IPS-18c (cell line): ENCODE results near the gene INA.
A peak's percentile ranks its signal among the peaks of the same experiment; 100 is the strongest.
"Not testable (repeated sequence)": the region's sequence is repeated elsewhere in the genome, so short reads cannot be mapped to it uniquely, and the experiment has no call there.

Experiments
- H3K4me3 ChIP-seq: 2 replicates; pipeline ENCODE4 v1.7.0; 2013; ENCODE audit warnings: low read depth, mild to moderate bottlenecking, low read length, moderate library complexity; ENCODE audit not compliant: insufficient read depth
- H3K9me3 ChIP-seq: one replicate; pipeline ENCODE4 v1.6.1; 2013; ENCODE audit warnings: mild to moderate bottlenecking, low read length, moderate library complexity; ENCODE audit not compliant: control insufficient read depth, insufficient read depth

Gene INA

DNA sequence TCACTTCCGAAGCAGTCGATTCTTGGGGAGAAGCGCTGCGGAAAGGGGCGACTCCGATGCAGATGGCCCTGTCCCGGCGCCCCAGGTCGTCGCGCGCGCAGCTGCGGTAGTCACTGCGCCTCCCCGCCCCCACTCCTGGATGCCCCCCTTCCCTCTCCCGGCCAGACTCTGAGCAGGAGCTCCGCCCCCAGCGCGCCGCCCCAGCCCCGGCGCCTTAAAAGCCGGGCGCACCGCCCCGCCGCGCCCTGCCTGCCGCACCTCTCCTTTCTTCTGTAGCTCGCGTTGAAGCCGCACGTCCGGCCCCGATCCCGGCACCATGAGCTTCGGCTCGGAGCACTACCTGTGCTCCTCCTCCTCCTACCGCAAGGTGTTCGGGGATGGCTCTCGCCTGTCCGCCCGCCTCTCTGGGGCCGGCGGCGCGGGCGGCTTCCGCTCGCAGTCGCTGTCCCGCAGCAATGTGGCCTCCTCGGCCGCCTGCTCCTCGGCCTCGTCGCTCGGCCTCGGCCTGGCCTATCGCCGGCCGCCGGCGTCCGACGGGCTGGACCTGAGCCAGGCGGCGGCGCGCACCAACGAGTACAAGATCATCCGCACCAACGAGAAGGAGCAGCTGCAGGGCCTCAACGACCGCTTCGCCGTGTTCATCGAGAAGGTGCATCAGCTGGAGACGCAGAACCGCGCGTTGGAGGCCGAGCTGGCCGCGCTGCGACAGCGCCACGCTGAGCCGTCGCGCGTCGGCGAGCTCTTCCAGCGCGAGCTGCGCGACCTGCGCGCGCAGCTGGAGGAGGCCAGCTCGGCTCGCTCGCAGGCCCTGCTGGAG lies at the start of gene INA:
INA (plus strand) TSS at position 243 of the 817 bp plus-strand sequence; CDS start at position 317, 74 bp downstream.
- Histone ChIP-seq H3K4me3 (peak within 1 kb of the TSS; percentile 68), H3K9me3 (no peaks in the 10 kb centered on the region)

GRCh38 chr10:103227416-103227815 lies 49.5 kb upstream of the INA start:
- Histone ChIP-seq H3K9me3 (peaks cover 13% of the 10 kb centered on the region), H3K4me3 (no peak overlapping the region)

GRCh38 chr10:103231047-103231551 lies 45.8 kb upstream of the INA start:
- H3K4me3 ChIP-seq, result no peak overlapping the region
- no peaks in the 10 kb centered on the region for H3K9me3 ChIP-seq

- H3K4me3 ChIP-seq, result no peak overlapping the region
- no peaks in the 10 kb centered on the region for H3K9me3 ChIP-seq
These were observed 44.7 kb upstream of the INA start for GRCh38 chr10:103232131-103232673.

DNA sequence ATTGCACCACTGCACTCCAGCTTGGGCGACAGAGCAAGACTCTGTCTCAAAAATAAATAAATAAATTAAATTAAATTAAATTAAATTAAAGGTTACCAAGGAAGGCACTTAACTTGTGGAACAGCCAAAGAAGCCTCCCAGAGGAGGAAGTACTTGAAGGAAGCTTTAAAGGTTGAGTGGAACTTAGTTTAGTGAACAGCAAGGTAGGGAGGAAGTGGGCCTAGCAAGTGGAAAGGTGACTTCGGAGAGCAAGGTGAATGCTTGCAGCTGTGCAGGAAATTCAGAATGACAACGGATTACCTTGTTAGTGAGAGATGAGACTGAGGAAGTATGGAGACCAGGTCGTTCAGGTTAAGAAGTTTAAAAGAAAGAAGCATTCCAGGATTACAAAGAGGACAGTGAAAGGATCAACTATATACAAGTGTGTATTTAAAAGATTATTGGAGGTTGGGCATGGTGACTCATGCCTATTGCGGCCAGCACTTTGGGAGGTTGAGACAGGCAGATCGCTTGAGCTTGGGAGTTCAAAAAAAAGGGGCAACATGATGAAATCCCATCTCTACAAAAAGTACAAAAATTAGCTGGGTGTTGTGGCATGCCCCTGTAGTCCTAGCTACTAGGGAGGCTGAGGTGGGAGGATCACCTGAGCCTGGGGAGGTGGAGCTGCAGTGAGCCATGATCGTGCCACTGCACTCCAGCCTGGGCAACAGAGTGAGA lies 44.0 kb upstream of the INA start:
- Histone ChIP-seq H3K4me3 (no peak overlapping the region), H3K9me3 (no peaks in the 10 kb centered on the region)

DNA sequence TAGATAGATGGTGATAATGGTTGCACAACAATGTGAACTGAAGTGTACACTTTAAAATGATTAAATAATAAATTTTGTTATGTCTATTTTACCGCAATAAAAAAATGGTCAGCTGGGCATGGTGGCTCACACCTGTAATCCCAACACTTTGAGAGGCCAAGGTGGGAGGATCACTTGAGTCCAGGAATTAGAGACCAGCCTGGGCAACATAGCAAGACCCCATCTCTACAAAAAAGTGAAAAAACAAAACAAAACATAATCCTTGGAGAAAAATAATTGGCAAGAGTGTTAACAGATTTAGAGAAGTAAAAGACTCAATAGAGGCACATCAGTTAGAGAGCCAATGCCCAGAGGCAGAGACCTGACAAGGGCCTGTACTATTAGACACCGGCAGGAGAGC lies 41.2 kb upstream of the INA start:
- Histone ChIP-seq H3K9me3 (no peaks in the 10 kb centered on the region), H3K4me3 (no peak overlapping the region)

GRCh38 chr10:103238506-103239252 lies 38.3 kb upstream of the INA start:
- no peak overlapping the region for H3K4me3 ChIP-seq
- no peaks in the 10 kb centered on the region for H3K9me3 ChIP-seq

DNA sequence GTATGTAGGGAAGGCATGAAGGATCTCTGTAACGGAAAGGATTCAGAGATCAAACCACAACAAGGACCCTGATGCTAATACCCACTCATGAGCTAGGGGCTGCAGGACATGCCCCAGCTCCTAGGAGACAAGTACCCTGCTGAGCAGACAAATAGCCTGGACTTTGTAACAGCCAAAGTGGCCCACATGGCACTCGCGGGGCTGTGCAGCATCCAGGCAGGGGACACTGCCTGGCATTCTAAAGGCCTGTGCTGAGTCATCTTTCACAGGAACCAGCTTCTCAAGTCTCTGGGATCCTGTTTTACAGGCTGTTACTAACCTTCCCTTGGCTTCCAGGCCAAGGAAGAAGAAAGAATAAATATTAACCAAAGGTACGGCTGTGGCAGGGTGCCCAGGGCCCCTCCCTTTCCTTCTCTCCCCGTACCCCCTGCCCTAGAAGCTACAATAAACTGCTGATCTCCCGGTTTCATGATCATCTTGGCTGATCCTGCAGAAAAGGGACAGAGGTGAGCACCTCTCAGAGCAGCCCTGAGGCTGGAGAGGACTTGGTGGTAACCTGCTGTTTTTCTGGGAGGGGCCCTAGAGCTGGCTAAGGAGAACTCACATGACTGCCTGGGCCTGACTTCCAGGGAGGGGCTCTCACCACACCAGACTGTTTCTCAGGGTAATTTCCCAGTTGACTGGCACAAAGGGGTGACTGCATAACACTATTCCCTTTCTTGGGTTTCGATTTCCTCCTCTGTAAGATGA lies 35.5 kb upstream of the INA start:
- H3K4me3 ChIP-seq, result no peak overlapping the region

GRCh38 chr10:103244666-103245271 lies 32.2 kb upstream of the INA start:
- Histone ChIP-seq H3K9me3 (no peaks in the 10 kb centered on the region), H3K4me3 (no peak overlapping the region)

More for the DNA sequence above, 35.5 kb upstream of the INA start:
- H3K9me3 ChIP-seq, result no peaks in the 10 kb centered on the region

DNA sequence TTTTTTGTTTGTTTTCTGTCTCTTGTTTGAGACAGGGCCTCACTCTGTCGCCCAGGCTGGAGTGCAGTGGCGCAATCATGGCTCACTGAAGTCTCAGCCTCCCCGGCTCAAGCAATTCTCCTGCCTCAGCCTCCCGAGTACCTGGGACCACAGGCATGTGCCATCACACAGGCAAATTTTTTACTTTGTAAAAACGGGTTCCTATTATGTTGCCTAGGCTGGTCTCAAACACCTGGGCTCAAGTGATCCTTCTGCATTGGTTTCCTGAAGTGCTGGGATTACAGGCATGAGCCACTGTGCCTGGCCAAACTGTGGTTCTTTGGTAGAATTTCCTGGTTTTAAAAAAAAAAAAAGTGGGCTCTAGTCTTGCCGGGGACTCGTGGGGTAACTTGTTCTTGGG lies 31.4 kb upstream of the INA start, which contains the start of gene RPEL1:
RPEL1 (plus strand) TSS at position 301 of the 400 bp plus-strand sequence. CDS start 110 bp downstream, outside the sequence.
- not testable (repeated sequence) for H3K9me3 ChIP-seq, H3K4me3 ChIP-seq

GRCh38 chr10:103246324-103246723 lies 30.6 kb upstream of the INA start:
- Histone ChIP-seq H3K9me3 (no peaks in the 10 kb centered on the region), H3K4me3 (no peak overlapping the region)

DNA sequence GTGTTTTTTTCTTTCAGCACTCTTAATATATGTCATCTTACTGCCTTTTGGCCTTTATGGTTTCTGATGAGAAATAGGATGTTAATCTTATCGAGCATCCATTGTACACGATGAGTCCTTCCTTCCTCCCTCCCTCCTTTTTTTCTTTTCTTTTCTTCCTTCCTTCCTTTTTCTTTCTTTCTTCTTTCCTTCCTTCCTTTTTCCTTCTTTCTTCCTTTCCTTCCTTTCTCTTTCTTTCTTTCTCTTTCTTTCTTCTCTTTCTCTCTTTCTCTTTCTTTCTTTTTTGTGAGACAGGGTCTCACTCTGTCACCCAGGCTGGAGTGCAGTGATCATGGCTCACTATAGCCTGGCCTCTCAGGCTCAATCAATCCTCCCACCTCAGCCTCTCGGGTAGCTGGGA lies 22.8 kb upstream of the INA start:
- no peak overlapping the region for H3K4me3 ChIP-seq
- peaks cover 4% of the 10 kb centered on the region for H3K9me3 ChIP-seq

DNA sequence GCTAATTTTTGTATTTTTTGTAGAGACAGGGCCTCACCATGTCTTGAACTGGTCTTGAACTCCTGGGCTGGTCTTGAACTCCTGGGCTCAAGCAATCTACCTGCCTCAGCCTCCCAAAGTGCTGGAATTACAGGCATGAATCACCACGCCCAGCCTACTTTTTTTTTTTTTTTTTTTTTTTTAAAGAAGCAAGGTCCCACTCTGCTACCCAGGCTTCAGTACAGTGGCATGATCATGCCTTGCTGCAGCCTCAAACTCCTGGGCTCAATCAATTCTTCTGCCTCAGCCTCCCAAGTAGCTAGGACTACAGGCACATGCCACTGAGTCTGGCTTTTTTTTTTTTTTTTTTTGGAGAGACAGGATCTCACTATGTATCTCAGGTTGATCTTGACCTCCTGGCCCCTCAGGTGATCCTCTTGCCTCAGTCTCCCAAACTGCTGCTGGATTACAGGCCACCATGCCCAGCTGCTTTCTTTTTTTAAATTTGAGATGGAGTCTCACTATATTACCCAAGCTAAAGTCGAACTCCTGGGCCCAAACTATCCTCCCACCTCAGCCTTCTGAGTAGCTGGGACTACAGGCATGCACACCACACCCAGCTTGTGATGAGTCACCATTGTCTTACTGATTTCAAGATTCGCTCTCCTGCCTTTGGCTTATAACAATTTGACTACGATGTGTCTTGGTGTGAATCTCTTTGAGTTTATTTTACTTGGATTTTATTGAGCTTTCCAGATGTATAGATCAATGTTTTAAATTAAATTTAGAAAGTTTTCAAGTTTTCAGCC lies 22.2 kb upstream of the INA start:
- Histone ChIP-seq H3K9me3 (peaks cover 7% of the 10 kb centered on the region), H3K4me3 (no peak overlapping the region)

- H3K4me3 ChIP-seq, result no peak overlapping the region
- H3K9me3 ChIP-seq, result peaks cover 7% of the 10 kb centered on the region
These were observed 20.3 kb upstream of the INA start for GRCh38 chr10:103256613-103257012.

DNA sequence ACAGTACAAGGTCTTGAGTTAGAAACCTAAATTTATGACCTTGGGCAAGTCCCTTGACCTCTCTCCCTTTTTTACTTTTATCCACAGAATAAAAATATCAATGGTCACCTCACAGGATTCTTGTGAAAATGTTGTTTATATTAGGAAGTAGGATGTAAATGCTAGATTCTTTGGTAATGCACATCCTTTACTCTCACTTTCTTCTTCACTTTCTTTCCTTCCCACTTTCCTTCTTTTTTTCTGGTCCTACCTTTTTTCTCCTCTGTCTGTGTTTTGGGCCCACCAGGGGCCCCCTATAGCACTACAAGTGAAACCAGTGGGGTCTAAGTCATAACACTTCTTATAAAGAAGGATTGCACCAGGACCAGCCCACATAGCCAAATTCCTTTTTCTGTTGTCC lies 19.1 kb upstream of the INA start:
- no peak overlapping the region for H3K4me3 ChIP-seq
- peaks cover 7% of the 10 kb centered on the region for H3K9me3 ChIP-seq

- H3K4me3 ChIP-seq, H3K9me3 ChIP-seq: not testable (repeated sequence)
These were observed 18.0 kb upstream of the INA start for GRCh38 chr10:103258928-103259327.
